Right cardiac atrium (tissue), 5 donors: ENCODE data around the gene HOGA1. TPM values are rescaled to one million over a fixed set of nuclear protein-coding genes. Genes with fewer than 3 reads are reported as not detected.
"Not testable (repeated sequence)": the region's sequence is repeated elsewhere in the genome, so short reads cannot be mapped to it uniquely, and the experiment has no call there.

Source experiments
- ATAC-seq, 2 donors: fragments of 200-7000 bp; cut with Tn5 transposase; one replicate each; pipeline versions ENCODE4 v1.8.0 to v1.9.1; 2020; ENCODE audit warnings: moderate library complexity in 2 of 2, mild to moderate bottlenecking in 1 of 2
- DNase-seq, 3 donors: peaks; one replicate each; pipeline ENCODE4 v3.0.0-alpha.2; 2020
- H3K27ac ChIP-seq: one replicate; pipeline ENCODE4 v1.5.1; 2013; ENCODE audit warnings: mild to moderate bottlenecking, low read length, control low read depth, moderate library complexity
- H3K27me3 ChIP-seq: one replicate; pipeline ENCODE4 v1.6.1; 2013; ENCODE audit not compliant: control insufficient read depth, insufficient read depth
- H3K4me1 ChIP-seq: one replicate; pipeline ENCODE4 v1.6.1; 2013; ENCODE audit warnings: low read length; ENCODE audit not compliant: control insufficient read depth, insufficient read depth
- H3K4me3 ChIP-seq: one replicate; pipeline ENCODE4 v1.5.1; 2013; ENCODE audit warnings: low read length, control low read depth
- H3K9me3 ChIP-seq: one replicate; pipeline ENCODE4 v1.6.1; 2013; ENCODE audit warnings: low read length; ENCODE audit not compliant: control insufficient read depth
- WGBS: extraction: QIAGEN DNeasy Blood & Tissue Kit; methylation state at CpG from one replicate; pipeline ENCODE4 v1.1.7; 2013; 5-methylcytosine and 5-hydroxymethylcytosine counted together
- intact Hi-C, 4 donors: fragments of 100-400 bp; cut with DNase I; formaldehyde crosslinking; loops; one replicate each; pipeline versions ENCODE4 v1.11.0 to v1.14.0; 2022 to 2023
- polyA plus RNA-seq: library from polyadenylated mRNA; stranded (reverse); fragments of 200-250 nt; gene quantifications from one replicate; pipeline ENCODE4 v1.2.3, GENCODE V29; 2013
- total RNA-seq, 4 donors: library from RNA; stranded (reverse); fragmentation: NEBNext Ultra II Directional; extraction: Animal tissue kit (Norgen Biotek cat#: 25700); gene quantifications; one replicate each; pipeline ENCODE4 v1.2.1, GENCODE V29; 2021
- donor health status: healthy with polysubstance abuse.
- donor health status: DM: no; HTN: yes; CAD: no.
- donor health status: DM: no; HTN: no; CAD: no.
- donor health status: DM: no; HTN: yes; CAD: no; lungs with severe emphysema.
- donor health status: DM: yes; HTN: yes; CAD: no.

The HOGA1 gene
- total and polyA plus RNA-seq, 5 donors: 4.4 to 15.0 (median 12.6) TPM

- Histone ChIP-seq H3K27me3 (no peaks in the 10 kb centered on the region), H3K27ac (peak overlapping the region; percentile 16), H3K4me1 (no peaks in the 10 kb centered on the region), H3K4me3 (no peak overlapping the region), H3K9me3 (no peaks in the 10 kb centered on the region)
- WGBS: 84% methylated on average over 3 of the region's 3 CpGs
- ATAC-seq (no peak), DNase-seq (peak in 1 of 3 donors; percentile 12)
- intact Hi-C loops: loop anchor here (2.0 to 5.0 kb wide), 2 partner anchors 41 kb away; no protein-coding TSS in a partner anchor
Measured at GRCh38 chr10:97571622-97572021, 12.6 kb upstream of the HOGA1 start.

GRCh38 chr10:97572214-97572989 lies 11.8 kb upstream of the HOGA1 start, which contains the start of gene ANKRD2:
ANKRD2 (plus strand) TSS chr10:97572779; CDS start chr10:97572789, 10 bp downstream.
- H3K4me3 ChIP-seq: no peak within 1 kb of the TSS
- H3K27me3 ChIP-seq: no peaks in the 10 kb centered on the region
- ATAC-seq (peak; percentile 74 to 77), DNase-seq (peak; percentile 88 to 93 (median 91))
- peak within 1 kb of the TSS; percentile 90 for H3K27ac ChIP-seq
- intact Hi-C loops: loop anchor here (2.0 to 5.0 kb wide), 2 partner anchors 40 kb away; no protein-coding TSS in a partner anchor
- no peaks in the 10 kb centered on the region for H3K4me1 ChIP-seq
- WGBS: 68% methylated on average over 16 of the region's 16 CpGs
- no peaks in the 10 kb centered on the region for H3K9me3 ChIP-seq

GRCh38 chr10:97573021-97573420 lies 11.2 kb upstream of the HOGA1 start:
- DNase-seq (peak in 1 of 3 donors; percentile 29), ATAC-seq (peak in 1 of 2 donors; percentile 3)
- H3K27ac ChIP-seq: peak overlapping the region; percentile 6
- H3K27me3 ChIP-seq: no peaks in the 10 kb centered on the region
- WGBS: 95% methylated on average over 2 of the region's 2 CpGs
- no peaks in the 10 kb centered on the region for H3K9me3 ChIP-seq
- no peak overlapping the region for H3K4me3 ChIP-seq
- no peaks in the 10 kb centered on the region for H3K4me1 ChIP-seq
- intact Hi-C loops: loop anchor here (2.0 to 5.0 kb wide), 2 partner anchors 39 to 40 kb away; no protein-coding TSS in a partner anchor

GRCh38 chr10:97573672-97574071 lies 10.5 kb upstream of the HOGA1 start:
- peak overlapping the region; percentile 90 for H3K27ac ChIP-seq

GRCh38 chr10:97574374-97575126 lies 9.6 kb upstream of the HOGA1 start:
- Histone ChIP-seq H3K4me1 (no peaks in the 10 kb centered on the region), H3K27ac (peak overlapping the region; percentile 97)

More at GRCh38 chr10:97573672-97574071, 10.5 kb upstream of the HOGA1 start:
- WGBS: 69% methylated on average over 2 of the region's 2 CpGs
- H3K4me1 ChIP-seq: no peaks in the 10 kb centered on the region
- H3K4me3 ChIP-seq: no peak overlapping the region
- H3K27me3 ChIP-seq: no peaks in the 10 kb centered on the region
- H3K9me3 ChIP-seq: no peaks in the 10 kb centered on the region
- intact Hi-C loops: loop anchor here (2.0 to 5.0 kb wide), 2 partner anchors 39 kb away; no protein-coding TSS in a partner anchor
- DNase-seq: no peak
- no peak for ATAC-seq

GRCh38 chr10:97575127-97575668 lies 9.0 kb upstream of the HOGA1 start:
- no peaks in the 10 kb centered on the region for H3K27me3 ChIP-seq
- peak overlapping the region; percentile 97 for H3K27ac ChIP-seq
- DNase-seq (peak in 1 of 3 donors; percentile 16), ATAC-seq (no peak)
- H3K9me3 ChIP-seq: no peaks in the 10 kb centered on the region
- WGBS: 89% methylated on average over 6 of the region's 6 CpGs
- no peaks in the 10 kb centered on the region for H3K4me1 ChIP-seq
- intact Hi-C loops: no loop called here
- H3K4me3 ChIP-seq: no peak overlapping the region

More at GRCh38 chr10:97574374-97575126, 9.6 kb upstream of the HOGA1 start:
- no peaks in the 10 kb centered on the region for H3K27me3 ChIP-seq
- no peak overlapping the region for H3K4me3 ChIP-seq
- WGBS: 52% methylated on average over 4 of the region's 4 CpGs
- DNase-seq: peak in 2 of 3 donors; percentile 44 to 67
- intact Hi-C loops: loop anchor here in 1 of 4 donors (5.0 kb wide), 1 partner anchor 38 kb away; no protein-coding TSS in a partner anchor
- ATAC-seq: peak; percentile 63 to 75
- H3K9me3 ChIP-seq: no peaks in the 10 kb centered on the region

GRCh38 chr10:97576487-97576886 lies 7.7 kb upstream of the HOGA1 start:
- H3K27ac ChIP-seq: peak overlapping the region; percentile 97
- H3K4me1 ChIP-seq, ATAC-seq, intact Hi-C loops, DNase-seq, H3K9me3 ChIP-seq, H3K4me3 ChIP-seq, H3K27me3 ChIP-seq: not testable (repeated sequence)
- WGBS: 57% methylated on average over 5 of the region's 5 CpGs

GRCh38 chr10:97577701-97578100 lies 6.5 kb upstream of the HOGA1 start:
- Histone ChIP-seq H3K4me1 (no peaks in the 10 kb centered on the region), H3K4me3 (no peak overlapping the region), H3K27ac (no peak overlapping the region), H3K9me3 (no peaks in the 10 kb centered on the region), H3K27me3 (no peaks in the 10 kb centered on the region)
- intact Hi-C loops: no loop called here
- DNase-seq (peak in 1 of 3 donors; percentile 41), ATAC-seq (no peak)
- WGBS: 80% methylated on average over 9 of the region's 9 CpGs

- 75% methylated on average over 40 of the region's 40 CpGs for WGBS
- H3K9me3 ChIP-seq: no peaks in the 10 kb centered on the region
- peak in 2 of 3 donors; percentile 41 to 57 for DNase-seq
- H3K27ac ChIP-seq: no peak overlapping the region
- ATAC-seq: no peak
- no peak overlapping the region for H3K4me3 ChIP-seq
- no peaks in the 10 kb centered on the region for H3K4me1 ChIP-seq
- intact Hi-C loops: no loop called here
- H3K27me3 ChIP-seq: no peaks in the 10 kb centered on the region
Measured at GRCh38 chr10:97578171-97578844, 5.9 kb upstream of the HOGA1 start.
